OCI-LY1 (cell line): ENCODE data around the gene IQGAP3.
A peak's percentile ranks its signal among the peaks of the same experiment; 100 is the strongest.

Experiments used
- H2AFZ ChIP-seq: fragments of 200-600 bp; sonication (generic), shearing (Covaris generic); 2 replicates; pipeline ENCODE4 v1.6.0; 2014; ENCODE audit warnings: antibody characterized with exemption, mild to moderate bottlenecking, low read length
- H3F3A ChIP-seq: fragments of 200-600 bp; sonication (generic), shearing (Covaris generic); 2 replicates; pipeline ENCODE4 v1.6.0; 2014; ENCODE audit warnings: mild to moderate bottlenecking, antibody characterized with exemption, low read length, moderate library complexity; ENCODE audit not compliant: insufficient read depth
- H3K27ac ChIP-seq: fragments of 200-600 bp; sonication (generic); 2 replicates; pipeline ENCODE4 v1.5.1; 2014; ENCODE audit warnings: low read length, mixed run types, mild to moderate bottlenecking, low read depth; ENCODE audit not compliant: poor library complexity, severe bottlenecking
- H3K27me3 ChIP-seq: fragments of 200-600 bp; sonication (generic); 2 replicates; pipeline ENCODE4 v1.6.0; 2014; ENCODE audit warnings: antibody characterized with exemption, mild to moderate bottlenecking, low read length, moderate library complexity; ENCODE audit not compliant: insufficient read depth
- H3K36me3 ChIP-seq: fragments of 200-600 bp; sonication (generic); 2 replicates; pipeline ENCODE4 v1.6.1; 2014; ENCODE audit warnings: mild to moderate bottlenecking, antibody characterized with exemption, low read length, moderate library complexity, mixed read lengths; ENCODE audit not compliant: insufficient read depth
- H3K4me1 ChIP-seq: fragments of 200-600 bp; sonication (generic); 2 replicates; pipeline ENCODE4 v1.5.1; 2014; ENCODE audit warnings: mild to moderate bottlenecking, low read length, moderate library complexity; ENCODE audit not compliant: insufficient read depth, severe bottlenecking
- H3K4me2 ChIP-seq: fragments of 200-600 bp; sonication (generic), shearing (Covaris generic); 2 replicates; pipeline ENCODE4 v1.6.1; 2014; ENCODE audit warnings: low read length
- H3K4me3 ChIP-seq: fragments of 200-600 bp; sonication (generic); 2 replicates; pipeline ENCODE4 v1.5.1; 2014; ENCODE audit warnings: low read length, low read depth, mild to moderate bottlenecking, mixed read lengths; ENCODE audit not compliant: poor library complexity, severe bottlenecking
- H3K79me2 ChIP-seq: fragments of 200-600 bp; shearing (Covaris generic); 2 replicates; pipeline ENCODE4 v1.6.1; 2016; ENCODE audit warnings: mixed run types, low read length, mixed read lengths; ENCODE audit not compliant: insufficient read depth
- H3K9ac ChIP-seq: fragments of 200-600 bp; sonication (generic), shearing (Covaris generic); 2 replicates; pipeline ENCODE4 v1.6.1; 2014; ENCODE audit warnings: mild to moderate bottlenecking, low read length, mixed read lengths
- H3K9me2 ChIP-seq: fragments of 200-600 bp; sonication (generic), shearing (Covaris generic); 2 replicates; pipeline ENCODE4 v1.6.1; 2014; ENCODE audit warnings: low read depth, mild to moderate bottlenecking, low read length, mixed read lengths
- H3K9me3 ChIP-seq: fragments of 200-600 bp; shearing (Covaris generic); 2 replicates; pipeline ENCODE4 v1.6.1; 2014; ENCODE audit warnings: low read length, mixed read lengths
- H4K20me1 ChIP-seq: fragments of 200-600 bp; sonication (generic), shearing (Covaris generic); 2 replicates; pipeline ENCODE4 v1.6.0; 2016; ENCODE audit warnings: mild to moderate bottlenecking, low read length; ENCODE audit not compliant: insufficient read depth
- CTCF ChIP-seq: fragments of 200-600 bp; sonication (generic), shearing (Covaris generic); IDR thresholded peaks from 2 replicates; pipeline ENCODE4 v1.5.1; 2017; ENCODE audit warnings: mild to moderate bottlenecking, antibody characterized with exemption, low read length, moderate library complexity, mixed read lengths
- EZH2 ChIP-seq: fragments of 200-600 bp; sonication (generic), shearing (Covaris generic); IDR thresholded peaks from 2 replicates; pipeline ENCODE4 v1.8.0; 2017; ENCODE audit warnings: borderline replicate concordance, mixed run types, mild to moderate bottlenecking, antibody characterized with exemption, low read length, moderate library complexity, mixed read lengths

Gene IQGAP3

GRCh38 chr1:156527584-156527983 lies 44.8 kb downstream of the IQGAP3 start:
- no peaks in the 10 kb centered on the region for H3K36me3 ChIP-seq
- no peak for TF ChIP-seq CTCF
- no peak for TF ChIP-seq EZH2
- no peaks in the 10 kb centered on the region for H4K20me1 ChIP-seq
- no peak overlapping the region for H3K27ac ChIP-seq
- no peak overlapping the region for H3K4me2 ChIP-seq
- H3F3A ChIP-seq, result no peaks in the 10 kb centered on the region
- no peaks in the 10 kb centered on the region for H3K9me2 ChIP-seq
- H3K9ac ChIP-seq, result no peak overlapping the region
- H3K27me3 ChIP-seq, result no peaks in the 10 kb centered on the region
- H3K4me3 ChIP-seq, result no peak overlapping the region
- peaks cover 19% of the 10 kb centered on the region for H3K4me1 ChIP-seq
- H3K79me2 ChIP-seq, result no peaks in the 10 kb centered on the region
- H3K9me3 ChIP-seq, result no peaks in the 10 kb centered on the region
- no peak overlapping the region for H2AFZ ChIP-seq

- H2AFZ ChIP-seq, result no peak overlapping the region
- no peak for TF ChIP-seq EZH2
- TF ChIP-seq CTCF, result no peak
- H4K20me1 ChIP-seq, result no peaks in the 10 kb centered on the region
- no peak overlapping the region for H3K27ac ChIP-seq
- no peak overlapping the region for H3K9ac ChIP-seq
- no peaks in the 10 kb centered on the region for H3K79me2 ChIP-seq
- no peak overlapping the region for H3K4me2 ChIP-seq
- H3K9me2 ChIP-seq, result no peaks in the 10 kb centered on the region
- no peaks in the 10 kb centered on the region for H3K9me3 ChIP-seq
- H3F3A ChIP-seq, result no peaks in the 10 kb centered on the region
- no peaks in the 10 kb centered on the region for H3K27me3 ChIP-seq
- no peaks in the 10 kb centered on the region for H3K36me3 ChIP-seq
- H3K4me3 ChIP-seq, result no peak overlapping the region
- H3K4me1 ChIP-seq, result peaks cover 19% of the 10 kb centered on the region
Measured at GRCh38 chr1:156525856-156526489, 46.4 kb downstream of the IQGAP3 start.

GRCh38 chr1:156525071-156525501 lies 47.3 kb downstream of the IQGAP3 start:
- Histone ChIP-seq H3K9ac (no peak overlapping the region; the same call in 1 of the 2 replicates), H3F3A (no peaks in the 10 kb centered on the region), H4K20me1 (no peaks in the 10 kb centered on the region), H3K4me1 (peaks cover 19% of the 10 kb centered on the region), H3K9me2 (no peaks in the 10 kb centered on the region), H3K4me3 (no peak overlapping the region), H3K79me2 (no peaks in the 10 kb centered on the region), H3K36me3 (no peaks in the 10 kb centered on the region), H3K27me3 (no peaks in the 10 kb centered on the region), H2AFZ (no peak overlapping the region), H3K27ac (no peak overlapping the region), H3K4me2 (peak overlapping the region; percentile 27; the same call in 1 of the 2 replicates), H3K9me3 (no peaks in the 10 kb centered on the region)
- TF ChIP-seq EZH2 (no peak), CTCF (no peak)
